Measurements from ENCODE around the gene COL4A2.

COL4A2 gene

GRCh38 chr13:110279684-110280083 is 27.4 kb upstream of the COL4A2 start:
- TF ChIP-seq, protein P1, sequence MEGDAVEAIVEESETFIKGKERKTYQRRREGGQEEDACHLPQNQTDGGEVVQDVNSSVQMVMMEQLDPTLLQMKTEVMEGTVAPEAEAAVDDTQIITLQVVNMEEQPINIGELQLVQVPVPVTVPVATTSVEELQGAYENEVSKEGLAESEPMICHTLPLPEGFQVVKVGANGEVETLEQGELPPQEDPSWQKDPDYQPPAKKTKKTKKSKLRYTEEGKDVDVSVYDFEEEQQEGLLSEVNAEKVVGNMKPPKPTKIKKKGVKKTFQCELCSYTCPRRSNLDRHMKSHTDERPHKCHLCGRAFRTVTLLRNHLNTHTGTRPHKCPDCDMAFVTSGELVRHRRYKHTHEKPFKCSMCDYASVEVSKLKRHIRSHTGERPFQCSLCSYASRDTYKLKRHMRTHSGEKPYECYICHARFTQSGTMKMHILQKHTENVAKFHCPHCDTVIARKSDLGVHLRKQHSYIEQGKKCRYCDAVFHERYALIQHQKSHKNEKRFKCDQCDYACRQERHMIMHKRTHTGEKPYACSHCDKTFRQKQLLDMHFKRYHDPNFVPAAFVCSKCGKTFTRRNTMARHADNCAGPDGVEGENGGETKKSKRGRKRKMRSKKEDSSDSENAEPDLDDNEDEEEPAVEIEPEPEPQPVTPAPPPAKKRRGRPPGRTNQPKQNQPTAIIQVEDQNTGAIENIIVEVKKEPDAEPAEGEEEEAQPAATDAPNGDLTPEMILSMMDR (IDR thresholded peaks at IDR 0.05; ENCODE audit: low read length): no peak
- TF ChIP-seq EZH2 (IDR thresholded peaks at IDR 0.05; ENCODE audit: borderline replicate concordance, low read length): no peak
- Histone ChIP-seq H2AFZ (ENCODE audit: low read length) (no peak overlapping the region), H3K4me1 (ENCODE audit: insufficient read depth, low read length, severe bottlenecking) (no peaks in the 10 kb centered on the region), H3K4me3 (ENCODE audit: low read depth, low read length, poor library complexity, severe bottlenecking) (no peak overlapping the region), H3K9me2 (ENCODE audit: low read depth, low read length) (no peaks in the 10 kb centered on the region), H3K9me3 (ENCODE audit: low read length) (no peaks in the 10 kb centered on the region), H3K36me3 (ENCODE audit: insufficient read depth, low read length) (no peaks in the 10 kb centered on the region), H3K27me3 (ENCODE audit: insufficient read depth, low read length) (no peaks in the 10 kb centered on the region), H3K27ac (ENCODE audit: low read depth, low read length, poor library complexity, severe bottlenecking) (no peak overlapping the region), H3K79me2 (ENCODE audit: insufficient read depth, low read length) (no peaks in the 10 kb centered on the region), H3K9ac (ENCODE audit: low read length) (no peak overlapping the region), H4K20me1 (ENCODE audit: insufficient read depth, low read length) (no peaks in the 10 kb centered on the region), H3K4me2 (ENCODE audit: low read length) (no peak overlapping the region), H3F3A (ENCODE audit: insufficient read depth, low read length) (no peaks in the 10 kb centered on the region)

- H3K9me3 ChIP-seq (ENCODE audit: low read length): no peaks in the 10 kb centered on the region
- H3F3A ChIP-seq (ENCODE audit: insufficient read depth, low read length): no peaks in the 10 kb centered on the region
- H3K36me3 ChIP-seq (ENCODE audit: insufficient read depth, low read length): no peaks in the 10 kb centered on the region
- H3K9ac ChIP-seq (ENCODE audit: low read length): no peak overlapping the region
- no peaks in the 10 kb centered on the region for H3K4me1 ChIP-seq (ENCODE audit: insufficient read depth, low read length, severe bottlenecking)
- TF ChIP-seq, protein P1 (IDR thresholded peaks at IDR 0.05; ENCODE audit: low read length): no peak
- TF ChIP-seq EZH2 (IDR thresholded peaks at IDR 0.05; ENCODE audit: borderline replicate concordance, low read length): no peak
- no peaks in the 10 kb centered on the region for H4K20me1 ChIP-seq (ENCODE audit: insufficient read depth, low read length)
- H3K79me2 ChIP-seq (ENCODE audit: insufficient read depth, low read length): no peaks in the 10 kb centered on the region
- no peaks in the 10 kb centered on the region for H3K27me3 ChIP-seq (ENCODE audit: insufficient read depth, low read length)
- H3K9me2 ChIP-seq (ENCODE audit: low read depth, low read length): no peaks in the 10 kb centered on the region
- H3K4me2 ChIP-seq (ENCODE audit: low read length): no peak overlapping the region
- H3K4me3 ChIP-seq (ENCODE audit: low read depth, low read length, poor library complexity, severe bottlenecking): no peak overlapping the region
- no peak overlapping the region for H2AFZ ChIP-seq (ENCODE audit: low read length)
- no peak overlapping the region for H3K27ac ChIP-seq (ENCODE audit: low read depth, low read length, poor library complexity, severe bottlenecking)
Observed at GRCh38 chr13:110280231-110280813, 26.8 kb upstream of the COL4A2 start.

DNA sequence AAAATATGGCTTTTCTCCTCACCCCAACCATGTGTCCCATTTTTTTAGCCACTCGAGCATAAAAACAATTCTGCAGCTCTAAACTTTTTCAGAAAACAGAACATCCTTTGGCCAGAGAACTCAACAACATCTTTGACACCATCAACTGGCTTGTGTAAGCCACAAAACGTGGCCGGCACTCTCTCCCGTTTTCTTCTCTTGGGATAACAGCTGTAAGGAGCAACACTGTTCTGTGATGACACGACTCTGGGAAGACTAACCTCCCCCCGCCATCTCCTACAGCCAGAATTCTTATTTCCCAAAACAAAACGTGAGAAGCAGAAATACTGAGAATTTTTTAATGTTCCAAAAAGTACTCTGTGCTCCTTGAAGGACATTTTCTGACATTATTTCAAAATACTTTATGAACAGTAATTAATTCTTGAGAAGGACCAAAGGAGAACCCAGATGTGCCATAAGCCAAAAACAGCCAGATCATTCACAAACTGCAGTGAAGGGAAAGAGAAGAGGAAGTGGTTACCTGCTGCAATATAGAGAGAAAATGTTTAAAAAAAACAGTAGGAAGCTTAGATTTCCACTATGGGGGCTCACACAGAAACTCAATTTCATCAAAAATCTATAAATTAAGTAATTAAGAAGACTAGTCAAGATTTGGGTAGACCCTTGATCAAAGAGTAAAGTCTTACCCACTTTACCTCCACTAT is 25.9 kb upstream of the COL4A2 start:
- no peak overlapping the region for H3K27ac ChIP-seq (ENCODE audit: low read depth, low read length, poor library complexity, severe bottlenecking)
- no peak overlapping the region for H3K4me2 ChIP-seq (ENCODE audit: low read length)
- no peaks in the 10 kb centered on the region for H3K36me3 ChIP-seq (ENCODE audit: insufficient read depth, low read length)
- H3K4me3 ChIP-seq (ENCODE audit: low read depth, low read length, poor library complexity, severe bottlenecking): no peak overlapping the region
- no peak overlapping the region for H3K9ac ChIP-seq (ENCODE audit: low read length)
- no peaks in the 10 kb centered on the region for H3F3A ChIP-seq (ENCODE audit: insufficient read depth, low read length)
- no peaks in the 10 kb centered on the region for H3K4me1 ChIP-seq (ENCODE audit: insufficient read depth, low read length, severe bottlenecking)
- TF ChIP-seq EZH2 (IDR thresholded peaks at IDR 0.05; ENCODE audit: borderline replicate concordance, low read length): no peak
- TF ChIP-seq, protein P1 (IDR thresholded peaks at IDR 0.05; ENCODE audit: low read length): no peak
- no peaks in the 10 kb centered on the region for H3K79me2 ChIP-seq (ENCODE audit: insufficient read depth, low read length)
- H3K27me3 ChIP-seq (ENCODE audit: insufficient read depth, low read length): no peaks in the 10 kb centered on the region
- no peak overlapping the region for H2AFZ ChIP-seq (ENCODE audit: low read length)
- H3K9me2 ChIP-seq (ENCODE audit: low read depth, low read length): no peaks in the 10 kb centered on the region
- no peaks in the 10 kb centered on the region for H4K20me1 ChIP-seq (ENCODE audit: insufficient read depth, low read length)
- H3K9me3 ChIP-seq (ENCODE audit: low read length): no peaks in the 10 kb centered on the region
